Superior temporal gyrus (tissue), 1 donor: ENCODE data around the gene TOLLIP.

Experiments
- DNase-seq: peaks from one replicate; pipeline ENCODE4 v3.0.0-alpha.2; 2016; ENCODE audit errors: extremely low spot score

TOLLIP gene

DNA sequence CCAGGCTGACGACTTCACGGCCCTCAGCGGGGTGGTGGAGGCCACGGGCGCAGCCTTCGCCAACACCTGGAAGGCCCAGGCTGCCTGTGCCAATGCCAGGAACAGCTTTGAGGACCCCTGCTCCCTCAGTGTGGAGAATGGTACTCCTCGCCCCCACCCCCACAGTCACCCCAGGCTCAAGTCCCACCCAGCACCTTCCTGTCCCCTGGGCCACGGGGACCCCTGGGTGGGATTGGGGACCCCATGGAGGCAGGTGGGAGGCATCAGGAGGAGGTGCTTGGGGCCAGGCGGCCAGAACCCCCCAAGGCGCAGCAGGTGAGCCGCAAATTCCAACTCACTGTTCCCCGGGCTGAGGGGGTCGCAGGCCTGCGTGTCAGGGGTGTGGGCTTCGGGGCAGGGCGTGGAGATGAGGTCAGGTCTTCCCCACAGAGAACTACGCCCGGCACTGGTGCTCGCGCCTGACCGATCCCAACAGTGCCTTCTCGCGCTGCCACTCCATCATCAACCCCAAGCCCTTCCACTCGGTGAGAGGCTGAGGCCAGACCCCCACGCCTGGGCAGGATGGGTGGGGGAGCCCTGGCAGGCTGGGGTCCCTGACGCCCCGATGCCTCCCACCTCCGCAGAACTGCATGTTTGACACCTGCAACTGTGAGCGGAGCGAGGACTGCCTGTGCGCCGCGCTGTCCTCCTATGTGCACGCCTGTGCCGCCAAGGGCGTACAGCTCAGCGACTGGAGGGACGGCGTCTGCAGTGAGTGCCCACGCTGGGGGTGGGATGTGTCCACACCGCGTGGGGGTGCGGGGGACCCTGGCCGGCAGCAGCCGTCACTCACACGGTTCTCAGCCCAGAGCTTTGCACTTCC, 77.2 kb downstream of the TOLLIP start:
- no peak for DNase-seq

DNA sequence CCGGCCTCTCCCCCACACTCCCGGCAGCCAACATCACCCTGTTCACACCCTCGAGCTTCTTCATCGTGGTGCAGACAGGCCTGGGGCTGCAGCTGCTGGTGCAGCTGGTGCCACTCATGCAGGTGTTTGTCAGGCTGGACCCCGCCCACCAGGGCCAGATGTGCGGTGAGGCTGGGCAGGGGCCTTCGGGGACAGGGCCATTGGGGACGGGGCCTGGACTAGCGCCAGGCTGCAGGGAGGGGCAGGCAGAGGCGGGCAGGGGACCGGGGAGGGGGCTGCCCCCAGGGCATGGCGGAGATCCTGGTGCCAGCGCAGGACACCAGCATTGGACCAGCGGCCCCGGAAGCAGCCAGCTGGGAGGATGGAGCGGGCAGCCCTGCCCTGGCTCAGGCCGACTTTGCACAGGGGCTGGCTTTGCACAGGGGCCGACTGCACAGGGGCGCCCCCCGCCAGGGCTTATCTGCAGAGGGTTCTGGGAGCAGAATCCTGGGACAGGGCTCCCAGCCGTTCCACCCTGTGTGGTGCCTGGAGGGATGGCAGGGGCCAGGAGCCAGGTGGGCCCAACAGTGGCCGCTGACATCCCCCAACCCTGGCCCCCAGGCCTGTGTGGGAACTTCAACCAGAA, 77.9 kb downstream of the TOLLIP start:
- DNase-seq, result no peak

DNA sequence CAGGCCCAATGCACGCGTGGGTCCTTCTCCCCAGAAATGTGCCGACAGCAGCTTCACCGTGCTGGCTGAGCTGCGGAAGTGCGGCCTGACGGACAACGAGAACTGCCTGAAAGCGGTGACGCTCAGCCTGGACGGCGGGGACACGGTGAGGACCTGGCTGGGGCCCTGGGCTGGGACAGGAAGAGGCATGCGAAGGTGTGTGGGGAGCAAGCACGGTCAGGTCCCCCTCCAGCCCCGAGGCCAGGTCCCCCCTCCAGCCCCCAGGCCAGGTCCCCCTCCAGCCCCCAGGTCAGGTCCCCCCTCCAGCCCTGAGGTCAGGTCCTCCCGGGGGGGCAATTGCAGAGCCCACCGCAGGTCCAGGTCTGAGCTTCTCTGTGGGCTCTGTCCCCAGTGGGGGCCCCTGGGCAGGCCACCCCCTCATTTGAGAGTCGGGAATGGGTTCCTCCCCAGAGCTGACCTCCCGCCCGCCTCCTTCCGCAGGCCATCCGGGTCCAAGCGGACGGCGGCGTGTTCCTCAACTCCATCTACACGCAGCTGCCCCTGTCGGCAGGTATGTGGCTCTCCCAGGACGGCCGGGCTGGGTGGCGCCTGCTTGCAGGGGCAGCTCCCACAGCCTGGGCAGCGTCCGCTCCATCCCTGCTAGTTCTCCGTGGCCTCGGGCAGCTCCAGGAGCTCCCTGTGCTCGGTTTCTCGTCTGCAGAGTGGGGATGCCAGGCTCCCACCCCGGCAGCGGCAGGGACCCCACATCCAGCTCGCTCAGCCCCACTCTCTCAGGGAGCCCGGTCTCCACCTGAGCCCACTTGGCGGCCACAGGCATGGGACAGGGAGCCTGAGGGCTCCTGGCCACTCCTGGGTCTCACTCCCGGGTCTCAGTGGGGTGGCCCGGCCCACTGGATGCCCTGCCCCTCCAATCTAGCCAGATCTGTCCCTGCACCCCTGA, 78.7 kb downstream of the TOLLIP start:
- DNase-seq, result no peak

DNA sequence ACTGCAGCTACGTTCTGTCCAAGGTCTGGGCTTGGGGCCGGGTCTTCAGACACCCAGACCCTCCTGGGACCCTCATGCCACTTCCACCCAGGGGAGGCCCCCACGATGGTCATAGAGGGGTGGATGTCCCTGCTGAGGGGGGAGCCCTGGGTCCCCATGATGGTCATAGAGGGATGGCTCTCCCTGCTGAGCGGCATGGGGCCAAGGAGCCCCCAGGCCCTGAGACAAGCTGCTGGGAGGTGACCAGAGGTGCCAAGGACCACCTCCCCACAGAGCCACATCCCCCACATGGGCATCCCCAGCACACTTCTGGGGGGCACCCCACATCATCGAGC, 79.3 kb downstream of the TOLLIP start:
- DNase-seq, result no peak

DNA sequence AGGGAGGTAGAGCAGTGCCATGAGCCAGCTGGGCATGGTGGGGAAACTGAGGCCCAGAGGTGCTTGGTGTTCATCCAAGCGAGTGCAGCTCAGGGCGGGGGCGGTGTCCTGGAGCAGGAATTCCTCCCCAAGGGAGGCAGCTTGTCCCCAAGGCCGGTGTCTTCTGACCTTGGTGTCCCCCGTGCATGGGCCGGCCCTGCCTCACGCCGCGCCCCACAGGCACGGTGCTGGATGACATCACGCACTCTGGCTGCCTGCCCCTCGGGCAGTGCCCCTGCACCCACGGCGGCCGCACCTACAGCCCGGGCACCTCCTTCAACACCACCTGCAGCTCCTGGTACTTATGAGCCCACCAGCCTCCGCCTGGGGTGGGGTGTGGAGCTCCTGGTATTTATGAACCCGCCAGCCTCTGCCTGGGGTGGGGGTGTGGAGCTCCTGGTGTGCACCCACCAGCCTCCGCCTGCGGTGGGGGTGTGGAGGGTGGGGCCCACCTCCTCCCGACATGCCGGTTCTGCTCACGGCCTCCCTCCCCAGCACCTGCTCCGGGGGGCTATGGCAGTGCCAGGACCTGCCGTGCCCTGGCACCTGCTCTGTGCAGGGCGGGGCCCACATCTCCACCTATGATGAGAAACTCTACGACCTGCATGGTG, 79.8 kb downstream of the TOLLIP start:
- DNase-seq, result no peak

DNA sequence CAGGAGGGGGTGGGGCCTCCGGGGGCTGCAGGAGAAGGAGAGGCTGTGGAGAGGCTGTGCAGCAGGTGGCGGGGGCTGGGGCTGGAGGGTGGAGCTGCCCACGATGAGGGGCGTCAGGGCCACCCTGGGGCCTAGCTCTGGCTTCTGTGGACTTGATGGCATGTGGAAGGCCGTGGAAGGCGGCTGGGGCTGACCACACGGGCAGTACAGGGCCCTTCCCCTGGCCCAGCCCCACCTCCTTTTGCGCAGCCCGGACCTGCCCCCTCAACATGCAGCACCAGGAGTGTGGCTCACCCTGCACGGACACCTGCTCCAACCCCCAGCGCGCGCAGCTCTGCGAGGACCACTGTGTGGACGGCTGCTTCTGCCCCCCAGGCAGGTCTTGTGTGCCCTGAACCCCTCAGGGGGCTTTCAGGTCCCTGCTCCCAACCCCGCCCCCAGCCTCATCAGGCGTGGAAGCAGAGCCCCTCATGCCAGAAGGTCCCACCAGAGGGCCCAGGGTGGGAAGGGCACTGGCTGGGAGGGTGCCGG, 80.4 kb downstream of the TOLLIP start:
- no peak for DNase-seq

DNA sequence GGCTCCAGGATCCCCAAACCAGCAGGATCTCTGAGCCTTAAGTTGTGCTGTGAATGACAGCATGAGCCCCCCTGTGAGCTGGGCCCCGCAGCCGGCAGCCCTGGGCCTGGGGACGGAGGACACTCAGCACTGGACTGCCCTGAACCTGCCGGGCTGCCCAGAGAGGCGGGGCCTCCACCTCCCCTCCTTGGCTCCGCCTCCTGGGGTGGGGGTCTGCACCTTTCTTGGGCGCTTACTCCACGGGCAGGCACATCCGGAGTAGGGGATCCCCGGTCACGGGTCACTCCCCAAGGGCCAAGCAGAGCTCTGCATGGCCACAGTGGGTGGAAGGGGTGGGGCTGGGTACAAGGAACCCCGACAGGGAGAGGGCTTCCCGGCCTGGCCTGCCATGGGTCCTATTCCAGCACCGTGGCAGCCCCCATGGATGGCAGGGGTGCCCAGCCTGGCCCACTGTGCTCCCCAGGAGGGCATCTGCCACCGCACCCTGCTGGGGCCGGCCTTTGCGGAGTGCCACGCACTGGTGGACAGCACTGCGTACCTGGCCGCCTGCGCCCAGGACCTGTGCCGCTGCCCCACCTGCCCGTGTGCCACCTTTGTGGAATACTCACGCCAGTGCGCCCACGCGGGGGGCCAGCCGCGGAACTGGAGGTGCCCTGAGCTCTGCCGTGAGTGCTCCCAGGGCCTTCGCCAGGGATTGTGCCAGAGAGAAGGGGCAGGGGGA, 81.2 kb downstream of the TOLLIP start:
- no peak for DNase-seq

DNA sequence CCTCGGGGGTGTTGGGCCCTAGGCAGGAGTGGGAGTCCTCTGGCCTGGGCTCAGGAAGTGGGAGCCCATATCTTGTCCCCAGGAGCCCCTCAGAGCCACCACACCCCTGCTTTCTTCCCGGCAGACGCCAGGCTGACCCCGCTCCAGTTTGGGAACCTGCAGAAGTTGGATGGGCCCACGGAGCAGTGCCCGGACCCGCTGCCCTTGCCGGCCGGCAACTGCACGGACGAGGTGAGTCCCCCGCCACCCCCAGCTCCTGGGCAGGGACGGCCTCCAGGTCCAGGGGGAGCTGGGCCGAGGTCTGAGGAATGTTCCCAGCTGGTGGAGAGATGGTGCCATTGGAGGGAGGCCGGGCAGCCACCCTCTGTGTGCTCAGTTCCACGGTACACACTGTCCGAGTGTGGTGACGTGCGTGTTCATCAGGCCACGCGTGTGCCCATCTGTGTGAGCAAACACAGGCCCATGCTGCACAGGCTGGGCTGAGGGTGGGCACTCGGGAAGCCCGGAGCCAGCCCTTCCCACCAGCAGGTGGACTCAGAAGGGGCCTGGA, 81.8 kb downstream of the TOLLIP start:
- no peak for DNase-seq

DNA sequence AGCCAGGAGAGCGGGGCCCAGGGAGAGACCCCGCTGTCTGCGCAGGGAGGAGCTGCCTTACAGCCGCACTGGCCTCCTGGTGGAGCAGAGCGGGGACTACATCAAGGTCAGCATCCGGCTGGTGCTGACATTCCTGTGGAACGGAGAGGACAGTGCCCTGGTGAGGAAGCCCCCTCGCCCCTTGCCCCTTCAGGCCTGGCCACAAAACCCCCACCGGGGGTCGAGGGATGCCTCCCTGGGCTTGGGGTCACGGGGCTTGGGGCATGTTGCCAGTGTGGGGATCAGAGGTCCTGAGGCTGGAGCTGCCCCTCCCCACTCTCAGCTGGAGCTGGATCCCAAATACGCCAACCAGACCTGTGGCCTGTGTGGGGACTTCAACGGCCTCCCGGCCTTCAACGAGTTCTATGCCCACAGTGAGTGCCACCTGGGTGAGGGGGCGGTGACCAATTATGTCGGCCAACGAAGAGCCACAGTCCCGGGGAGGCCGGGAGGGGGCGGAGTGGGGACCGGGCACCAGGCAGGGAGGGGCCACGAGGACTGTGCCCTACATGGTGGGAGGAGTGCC, 82.4 kb downstream of the TOLLIP start:
- DNase-seq, result no peak

DNA sequence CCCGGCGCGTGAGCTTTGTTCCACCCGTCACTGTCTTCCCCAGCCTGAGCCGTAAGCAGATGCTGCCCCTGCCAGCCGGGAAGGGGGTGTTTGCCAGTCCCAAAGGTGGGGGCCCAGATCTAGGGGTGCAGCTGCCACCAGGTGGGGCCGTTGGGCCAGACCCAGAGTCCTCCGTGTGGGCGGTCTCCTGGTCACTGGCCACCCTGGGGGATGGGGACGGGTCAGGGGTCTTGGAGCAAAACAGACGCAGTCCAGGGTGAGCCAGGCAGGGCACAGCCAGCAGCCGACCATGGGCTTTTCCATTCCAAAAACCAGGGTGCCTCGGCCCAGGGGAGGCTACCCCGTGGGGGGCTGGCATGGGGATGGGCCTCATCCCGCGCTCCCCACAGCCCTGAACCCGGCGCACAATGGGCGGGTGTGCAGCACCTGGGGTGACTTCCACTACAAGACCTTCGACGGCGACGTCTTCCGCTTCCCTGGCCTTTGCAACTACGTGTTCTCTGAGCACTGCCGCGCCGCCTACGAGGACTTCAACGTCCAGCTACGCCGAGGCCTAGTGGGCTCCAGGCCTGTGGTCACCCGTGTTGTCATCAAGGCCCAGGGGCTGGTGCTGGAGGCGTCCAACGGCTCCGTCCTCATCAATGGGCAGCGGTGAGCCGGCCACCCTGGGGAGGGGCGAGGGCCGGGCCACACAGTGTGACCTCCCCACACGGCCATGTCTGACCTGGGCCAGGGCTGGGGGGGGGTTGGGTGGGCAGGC, 83.0 kb downstream of the TOLLIP start:
- DNase-seq, result no peak

DNA sequence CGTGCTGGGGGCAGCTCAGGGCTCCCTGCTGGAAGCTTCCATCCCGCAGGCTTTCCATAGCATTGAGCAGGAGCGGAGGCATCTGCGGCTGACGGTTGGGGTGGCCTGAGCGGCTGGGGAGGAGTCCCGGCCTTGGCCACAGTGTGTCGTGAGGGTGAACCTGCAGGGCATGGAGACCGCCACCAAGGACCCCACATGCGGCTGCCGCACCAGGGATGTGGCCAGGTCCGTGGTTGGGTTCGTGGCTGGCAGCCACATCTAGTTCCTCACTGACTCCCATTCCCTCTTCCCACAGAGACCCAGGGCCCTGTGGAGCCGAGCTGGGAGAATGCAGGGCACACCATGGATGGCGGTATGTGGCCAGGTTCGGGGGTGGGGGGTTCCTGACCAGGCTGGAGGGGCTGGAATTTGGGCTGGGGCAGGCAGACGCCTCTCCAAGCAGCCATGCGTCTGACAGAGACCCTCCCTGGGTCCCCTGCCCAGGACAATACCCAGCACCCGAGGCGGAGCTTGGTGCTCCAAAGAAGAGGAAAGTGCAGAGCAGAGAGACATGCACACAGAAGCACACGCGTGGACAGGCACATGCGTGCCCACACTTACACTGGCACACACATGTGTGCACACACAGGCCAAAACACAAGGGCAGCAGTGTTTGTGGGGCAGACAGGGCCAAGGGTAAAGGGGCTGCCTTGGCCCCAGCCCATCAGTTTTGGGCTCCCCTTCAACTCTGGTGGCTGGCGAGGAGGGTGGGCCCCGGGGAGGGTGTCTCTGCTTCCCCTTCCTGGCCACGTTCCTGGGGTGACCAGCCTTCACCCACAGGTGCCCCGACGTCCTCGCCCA, 83.8 kb downstream of the TOLLIP start:
- DNase-seq, result no peak

DNA sequence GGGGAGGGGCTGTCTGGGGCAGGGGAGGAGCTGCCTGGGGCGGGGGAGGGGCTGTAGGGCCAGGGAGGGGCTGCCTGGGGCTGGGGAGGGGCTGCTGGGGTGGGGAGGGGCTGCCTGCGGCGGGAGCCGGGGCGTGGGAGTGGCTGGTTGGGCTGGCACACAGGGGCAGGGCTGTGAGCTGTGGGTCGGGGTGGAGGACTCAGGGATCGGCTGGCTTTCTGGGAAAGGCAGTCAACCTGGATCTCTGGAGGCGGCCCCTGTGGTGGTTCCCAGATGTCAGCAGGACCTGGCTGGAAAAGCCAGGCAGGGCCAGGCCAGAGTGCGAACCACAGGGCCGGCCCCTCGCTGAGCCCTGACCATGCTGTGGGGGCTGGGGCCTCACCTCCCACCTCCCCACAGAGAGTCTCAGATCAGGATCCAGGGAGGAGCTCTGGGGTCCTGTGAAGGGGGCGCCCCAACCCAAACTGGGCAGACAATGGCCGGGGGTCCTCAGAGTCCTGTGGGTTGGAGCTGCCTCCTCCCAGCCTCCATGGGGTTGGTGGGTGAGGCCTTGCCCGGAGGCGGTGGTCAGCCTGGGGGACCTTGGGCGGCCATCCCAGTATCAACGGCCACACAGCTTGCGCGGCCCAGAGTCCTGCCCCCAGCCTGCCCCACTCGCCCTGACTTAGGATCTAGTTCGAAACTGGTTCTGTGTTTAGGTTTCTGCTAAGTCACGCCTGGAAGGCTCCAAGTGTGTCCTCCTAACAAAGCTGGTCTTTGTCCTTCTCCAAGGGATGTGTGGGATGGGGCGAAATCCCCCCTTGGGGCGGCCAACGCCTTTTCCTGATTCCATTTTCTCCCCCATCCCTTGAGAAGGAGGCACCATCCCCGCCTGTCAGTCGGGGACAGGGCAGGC, 84.7 kb downstream of the TOLLIP start:
- no peak for DNase-seq
